ENCODE data around the gene OSBPL9. TPM values are rescaled to one million over a fixed set of nuclear protein-coding genes. Genes with fewer than 3 reads are reported as not detected.

OSBPL9 gene
- total and polyA plus RNA-seq, 9 of the 15 experiments (the other 6 are each of a cell fraction or from before 2014, with no cell fraction given) = 43.9 to 217 (median 170) TPM

DNA sequence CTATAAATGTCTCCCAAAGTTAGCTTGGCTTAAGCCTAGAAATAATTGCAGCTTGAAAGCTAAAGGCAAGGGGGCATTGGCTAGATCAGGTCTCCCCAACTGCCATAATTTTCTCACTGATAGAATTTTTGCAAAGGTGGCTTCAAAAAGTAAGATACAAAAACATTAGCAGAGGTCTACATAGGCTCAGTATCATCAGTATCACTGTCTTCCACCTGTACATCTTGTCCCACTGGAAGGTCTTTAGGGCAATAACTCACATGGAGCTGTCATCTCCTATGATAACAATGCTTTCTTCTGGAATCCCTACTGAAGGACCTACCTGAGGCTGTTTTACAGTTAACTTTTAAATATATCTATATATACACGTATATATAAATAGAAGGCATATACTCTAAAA, 14.9 kb downstream of the OSBPL9 start (continued):
- TF ChIP-seq, protein P1, sequence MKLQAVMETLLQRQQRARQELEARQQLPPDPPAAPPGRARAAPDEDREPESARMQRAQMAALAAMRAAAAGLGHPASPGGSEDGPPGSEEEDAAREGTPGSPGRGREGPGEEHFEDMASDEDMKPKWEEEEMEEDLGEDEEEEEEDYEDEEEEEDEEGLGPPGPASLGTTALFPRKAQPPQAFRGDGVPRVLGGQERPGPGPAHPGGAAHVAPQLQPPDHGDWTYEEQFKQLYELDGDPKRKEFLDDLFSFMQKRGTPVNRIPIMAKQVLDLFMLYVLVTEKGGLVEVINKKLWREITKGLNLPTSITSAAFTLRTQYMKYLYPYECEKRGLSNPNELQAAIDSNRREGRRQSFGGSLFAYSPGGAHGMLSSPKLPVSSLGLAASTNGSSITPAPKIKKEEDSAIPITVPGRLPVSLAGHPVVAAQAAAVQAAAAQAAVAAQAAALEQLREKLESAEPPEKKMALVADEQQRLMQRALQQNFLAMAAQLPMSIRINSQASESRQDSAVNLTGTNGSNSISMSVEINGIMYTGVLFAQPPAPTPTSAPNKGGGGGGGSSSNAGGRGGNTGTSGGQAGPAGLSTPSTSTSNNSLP (IDR thresholded peaks at IDR 0.05; ENCODE audit: borderline replicate concordance, low read depth, low read length) = 0 out of 2 replicates have a peak, but pooled peaks have one; percentile 17
- TF ChIP-seq KDM4B (IDR thresholded peaks at IDR 0.05; ENCODE audit: borderline replicate concordance in 2 of 2, low read depth in 1 of 2) (no peak), FOXM1 (IDR thresholded peaks at IDR 0.05; ENCODE audit: low read depth) (peak; percentile 87), FOXM1 (CRISPR knock-in tag; IDR thresholded peaks at IDR 0.05; ENCODE audit: low read depth) (no peak), MECOM (CRISPR knock-in tag; IDR thresholded peaks at IDR 0.05) (peak; percentile 96), GATA2 (CRISPR knock-in tag; IDR thresholded peaks at IDR 0.05) (peak; percentile 50; the same call in 1 of the 2 replicates), ARID1B (IDR thresholded peaks at IDR 0.05) (peak; percentile 97), ELF4 (CRISPR knock-in tag; IDR thresholded peaks at IDR 0.05) (0 out of 2 replicates have a peak, but pooled peaks have one; percentile 25), TAL1 (IDR thresholded peaks at IDR 0.05) (peak; percentile 96), RCOR1 (IDR thresholded peaks at IDR 0.05; ENCODE audit: borderline replicate concordance in 1 of 2, low read depth in 2 of 2, low read length in 2 of 2) (peak in 1 of 2 experiments; percentile 57; a peak in 2 of 4 replicates), RFX1 (IDR thresholded peaks at IDR 0.05) (no peak)
- TF ChIP-seq, protein P2, sequence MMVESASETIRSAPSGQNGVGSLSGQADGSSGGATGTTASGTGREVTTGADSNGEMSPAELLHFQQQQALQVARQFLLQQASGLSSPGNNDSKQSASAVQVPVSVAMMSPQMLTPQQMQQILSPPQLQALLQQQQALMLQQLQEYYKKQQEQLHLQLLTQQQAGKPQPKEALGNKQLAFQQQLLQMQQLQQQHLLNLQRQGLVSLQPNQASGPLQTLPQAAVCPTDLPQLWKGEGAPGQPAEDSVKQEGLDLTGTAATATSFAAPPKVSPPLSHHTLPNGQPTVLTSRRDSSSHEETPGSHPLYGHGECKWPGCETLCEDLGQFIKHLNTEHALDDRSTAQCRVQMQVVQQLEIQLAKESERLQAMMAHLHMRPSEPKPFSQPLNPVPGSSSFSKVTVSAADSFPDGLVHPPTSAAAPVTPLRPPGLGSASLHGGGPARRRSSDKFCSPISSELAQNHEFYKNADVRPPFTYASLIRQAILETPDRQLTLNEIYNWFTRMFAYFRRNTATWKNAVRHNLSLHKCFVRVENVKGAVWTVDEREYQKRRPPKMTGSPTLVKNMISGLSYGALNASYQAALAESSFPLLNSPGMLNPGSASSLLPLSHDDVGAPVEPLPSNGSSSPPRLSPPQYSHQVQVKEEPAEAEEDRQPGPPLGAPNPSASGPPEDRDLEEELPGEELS (CRISPR knock-in tag; IDR thresholded peaks at IDR 0.05; ENCODE audit: borderline replicate concordance) = no peak
- TF ChIP-seq, protein P3, sequence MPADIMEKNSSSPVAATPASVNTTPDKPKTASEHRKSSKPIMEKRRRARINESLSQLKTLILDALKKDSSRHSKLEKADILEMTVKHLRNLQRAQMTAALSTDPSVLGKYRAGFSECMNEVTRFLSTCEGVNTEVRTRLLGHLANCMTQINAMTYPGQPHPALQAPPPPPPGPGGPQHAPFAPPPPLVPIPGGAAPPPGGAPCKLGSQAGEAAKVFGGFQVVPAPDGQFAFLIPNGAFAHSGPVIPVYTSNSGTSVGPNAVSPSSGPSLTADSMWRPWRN (IDR thresholded peaks at IDR 0.05; ENCODE audit: low read depth) = no peak
